ENCODE data around the gene EXOC6B.

DNA sequence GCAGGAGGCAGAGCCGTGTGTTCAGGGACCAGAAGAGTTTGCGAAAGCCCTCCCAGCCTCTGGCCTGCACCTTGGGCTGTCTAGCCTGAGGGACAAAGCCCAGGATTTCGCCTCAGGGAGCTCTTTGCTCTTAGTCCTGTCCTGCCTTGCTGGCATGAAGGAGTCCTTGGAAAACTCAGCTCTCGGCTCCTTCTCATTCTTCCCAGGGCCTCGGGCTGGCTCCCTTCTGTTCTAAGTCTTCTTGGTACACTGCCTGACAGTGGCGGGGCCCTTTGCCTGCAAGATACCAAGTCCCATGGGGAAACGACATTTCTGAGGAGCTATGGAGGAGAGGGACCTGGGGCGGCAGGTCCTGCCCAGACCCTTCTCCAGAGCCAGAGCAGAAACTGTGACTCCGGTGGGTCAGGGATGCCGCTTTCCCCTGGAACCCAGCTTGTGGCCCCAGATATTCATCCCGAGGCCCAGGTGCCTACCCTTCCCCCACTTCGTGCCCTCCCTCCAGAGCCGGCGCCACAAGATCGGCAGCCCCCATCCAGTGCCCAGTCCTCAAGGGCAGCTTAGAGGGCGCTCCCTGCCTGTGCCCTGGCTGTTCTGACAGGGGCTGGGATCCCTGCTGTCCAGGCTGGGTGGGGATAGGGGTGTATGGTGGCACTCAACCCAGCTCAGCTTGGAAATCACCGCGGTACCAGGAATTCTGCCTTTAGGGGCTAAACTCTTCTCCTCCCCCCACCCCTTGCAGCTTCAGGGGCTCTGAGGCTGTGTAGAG lies 672.6 kb downstream of the EXOC6B start:
- TF ChIP-seq EZH2 (IDR thresholded peaks at IDR 0.05) (no peak), POLR2AphosphoS5 (IDR thresholded peaks at IDR 0.05; ENCODE audit: borderline replicate concordance, low read depth, low read length) (no peak)

Data from SK-N-MC (cell line).